Astrocyte (in vitro differentiated cells and primary cell): Measurements from ENCODE around the gene ZDHHC17. TPM values are rescaled to one million over a fixed set of nuclear protein-coding genes. Genes with fewer than 3 reads are reported as not detected.
A peak's percentile ranks its signal among the peaks of the same experiment; 100 is the strongest.

Experiments used
- DNase-seq: peaks from one replicate; pipeline ENCODE4 v3.0.0-alpha.2; 2010; ENCODE audit warnings: low read depth
- FAIRE-seq: peaks from 2 replicates; lab custom pipeline; 2011; peaks lifted over from hg19 to GRCh38; lab: Jason Lieb, UNC
- H2AFZ ChIP-seq: 2 replicates; pipeline ENCODE4 v1.6.0; 2012; ENCODE audit warnings: low read depth, low read length, inconsistent platforms
- H3K27ac ChIP-seq: 2 replicates; pipeline ENCODE4 v1.5.1; 2011; ENCODE audit warnings: low read depth, low read length, inconsistent platforms
- H3K27me3 ChIP-seq: 2 replicates; pipeline ENCODE4 v1.6.0; 2011; ENCODE audit warnings: low read length, inconsistent platforms; ENCODE audit not compliant: insufficient read depth
- H3K36me3 ChIP-seq: 2 replicates; pipeline ENCODE4 v1.5.1; 2011; ENCODE audit warnings: low read length, inconsistent platforms; ENCODE audit not compliant: insufficient read depth
- H3K4me1 ChIP-seq: 2 replicates; pipeline ENCODE4 v1.5.1; 2011; ENCODE audit warnings: low read length, inconsistent platforms; ENCODE audit not compliant: insufficient read depth
- H3K4me2 ChIP-seq: 2 replicates; pipeline ENCODE4 v1.6.0; 2012; ENCODE audit warnings: low read length, inconsistent platforms
- H3K4me3 ChIP-seq: 2 replicates; pipeline ENCODE4 v1.5.1; 2011; ENCODE audit warnings: low read depth, mild to moderate bottlenecking, low read length, inconsistent platforms; ENCODE audit not compliant: insufficient read depth
- H3K79me2 ChIP-seq: 2 replicates; pipeline ENCODE4 v1.6.0; 2012; ENCODE audit warnings: mild to moderate bottlenecking, low read length, inconsistent platforms; ENCODE audit not compliant: insufficient read depth
- H3K9ac ChIP-seq: 2 replicates; pipeline ENCODE4 v1.6.0; 2012; ENCODE audit warnings: mild to moderate bottlenecking, low read length, inconsistent platforms
- H3K9me3 ChIP-seq: 2 replicates; pipeline ENCODE4 v1.5.1; 2012; ENCODE audit warnings: low read depth, mild to moderate bottlenecking, low read length, inconsistent platforms; ENCODE audit not compliant: insufficient read depth
- H4K20me1 ChIP-seq: 2 replicates; pipeline ENCODE4 v1.6.0; 2012; ENCODE audit warnings: low read length, inconsistent platforms; ENCODE audit not compliant: insufficient read depth
- H3K27ac Mint-ChIP-seq: one replicate; pipeline ENCODE4 v1.8.0; 2021; ENCODE audit warnings: mild to moderate bottlenecking, mixed read lengths; ENCODE audit not compliant: unreplicated experiment
- H3K27me3 Mint-ChIP-seq: one replicate; pipeline ENCODE4 v1.8.0; 2021; ENCODE audit warnings: low read depth, mixed read lengths; ENCODE audit not compliant: unreplicated experiment
- H3K36me3 Mint-ChIP-seq: one replicate; pipeline ENCODE4 v1.8.0; 2021; ENCODE audit warnings: low read depth, mixed read lengths; ENCODE audit not compliant: unreplicated experiment
- H3K4me1 Mint-ChIP-seq: one replicate; pipeline ENCODE4 v1.8.0; 2021; ENCODE audit warnings: low read depth, mixed read lengths; ENCODE audit not compliant: unreplicated experiment
- H3K4me3 Mint-ChIP-seq: one replicate; pipeline ENCODE4 v1.8.0; 2021; ENCODE audit warnings: mild to moderate bottlenecking, moderate library complexity, mixed read lengths; ENCODE audit not compliant: unreplicated experiment
- H3K9me3 Mint-ChIP-seq: one replicate; pipeline ENCODE4 v1.8.0; 2021; ENCODE audit warnings: mild to moderate bottlenecking, mixed read lengths; ENCODE audit not compliant: unreplicated experiment
- EZH2 ChIP-seq: IDR thresholded peaks from 2 replicates; pipeline ENCODE4 v1.6.1; 2012; ENCODE audit warnings: mild to moderate bottlenecking, low read length, inconsistent platforms; ENCODE audit not compliant: insufficient read depth
- total RNA-seq: library from RNA; stranded (reverse); gene quantifications from 2 replicates; pipeline ENCODE4 v1.2.1, GENCODE V29; 2021
- TF ChIP-seq, protein P1 (sequence below): IDR thresholded peaks from 2 replicates; pipeline ENCODE4 v1.5.1; 2011; ENCODE audit warnings: low read depth, mild to moderate bottlenecking, inconsistent platforms, low read length, moderate library complexity; ENCODE audit not compliant: insufficient read depth

ZDHHC17 gene
- total RNA-seq, 1 donor from 2014 or later = 77.5 TPM

DNA sequence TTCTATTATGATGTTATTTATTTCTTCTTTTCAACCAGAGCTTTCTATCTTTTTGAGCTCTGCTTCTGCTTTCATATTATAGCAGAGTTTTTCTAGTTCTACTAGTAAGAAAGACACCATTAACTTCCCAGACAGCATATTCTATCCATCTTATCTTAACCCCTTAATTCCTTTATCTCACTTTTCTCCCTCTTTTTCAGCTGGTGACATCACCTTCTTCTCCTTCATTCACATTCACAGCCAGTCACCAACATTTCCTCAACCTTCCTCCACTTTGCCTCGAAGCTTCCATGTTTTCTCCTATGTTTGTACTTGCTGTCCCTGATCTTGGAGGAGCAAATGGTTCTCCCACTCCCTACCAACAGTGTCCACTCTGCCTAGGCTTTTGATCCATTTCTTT, 118.5 kb downstream of the ZDHHC17 start:
- Histone ChIP-seq H3K9me3 (peaks cover 3% of the 10 kb centered on the region), H3K4me1 (peaks cover 12% of the 10 kb centered on the region), H3K79me2 (peaks cover 11% of the 10 kb centered on the region), H3K4me2 (no peak overlapping the region), H3K4me3 (no peak overlapping the region), H3K36me3 (no peaks in the 10 kb centered on the region), H3K27ac (no peak overlapping the region), H3K27me3 (no peaks in the 10 kb centered on the region), H4K20me1 (no peaks in the 10 kb centered on the region), H2AFZ (no peak overlapping the region), H3K9ac (no peak overlapping the region)
- no peaks in the 10 kb centered on the region for H3K36me3 Mint-ChIP-seq
- no peak for FAIRE-seq
- H3K27me3 Mint-ChIP-seq = no peaks in the 10 kb centered on the region
- no peak for DNase-seq
- peak overlapping the region; percentile 64 for H3K27ac Mint-ChIP-seq
- peaks cover 34% of the 10 kb centered on the region for H3K4me1 Mint-ChIP-seq
- H3K4me3 Mint-ChIP-seq = no peak overlapping the region
- TF ChIP-seq, protein P1, sequence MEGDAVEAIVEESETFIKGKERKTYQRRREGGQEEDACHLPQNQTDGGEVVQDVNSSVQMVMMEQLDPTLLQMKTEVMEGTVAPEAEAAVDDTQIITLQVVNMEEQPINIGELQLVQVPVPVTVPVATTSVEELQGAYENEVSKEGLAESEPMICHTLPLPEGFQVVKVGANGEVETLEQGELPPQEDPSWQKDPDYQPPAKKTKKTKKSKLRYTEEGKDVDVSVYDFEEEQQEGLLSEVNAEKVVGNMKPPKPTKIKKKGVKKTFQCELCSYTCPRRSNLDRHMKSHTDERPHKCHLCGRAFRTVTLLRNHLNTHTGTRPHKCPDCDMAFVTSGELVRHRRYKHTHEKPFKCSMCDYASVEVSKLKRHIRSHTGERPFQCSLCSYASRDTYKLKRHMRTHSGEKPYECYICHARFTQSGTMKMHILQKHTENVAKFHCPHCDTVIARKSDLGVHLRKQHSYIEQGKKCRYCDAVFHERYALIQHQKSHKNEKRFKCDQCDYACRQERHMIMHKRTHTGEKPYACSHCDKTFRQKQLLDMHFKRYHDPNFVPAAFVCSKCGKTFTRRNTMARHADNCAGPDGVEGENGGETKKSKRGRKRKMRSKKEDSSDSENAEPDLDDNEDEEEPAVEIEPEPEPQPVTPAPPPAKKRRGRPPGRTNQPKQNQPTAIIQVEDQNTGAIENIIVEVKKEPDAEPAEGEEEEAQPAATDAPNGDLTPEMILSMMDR = no peak
- TF ChIP-seq EZH2 = no peak
- H3K9me3 Mint-ChIP-seq = peaks cover 5% of the 10 kb centered on the region

DNA sequence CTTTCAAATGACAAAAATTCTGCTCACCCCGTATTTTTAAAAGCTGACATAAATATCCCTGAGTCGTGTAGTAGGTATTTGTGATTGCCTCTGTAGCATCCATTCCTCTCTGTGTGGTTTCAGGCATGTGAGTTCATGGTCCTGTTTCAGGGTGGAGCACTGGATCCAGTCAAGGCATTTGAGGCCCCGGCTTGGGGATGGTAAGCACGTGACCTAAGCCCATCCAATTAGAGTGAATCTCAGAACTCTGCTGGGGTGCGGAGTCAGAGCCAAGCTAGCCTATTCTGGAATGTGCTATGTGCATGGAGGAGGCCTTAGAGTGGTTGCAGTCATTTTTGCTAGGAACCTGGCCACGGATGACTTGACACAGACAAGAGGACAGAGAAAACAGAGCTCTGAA, 119.2 kb downstream of the ZDHHC17 start:
- H3K36me3 Mint-ChIP-seq = no peaks in the 10 kb centered on the region
- peaks cover 5% of the 10 kb centered on the region for H3K9me3 Mint-ChIP-seq
- no peak overlapping the region for H3K4me3 ChIP-seq
- H3K27ac Mint-ChIP-seq = peak overlapping the region; percentile 75
- H3K4me1 Mint-ChIP-seq = peaks cover 34% of the 10 kb centered on the region
- no peak overlapping the region for H2AFZ ChIP-seq
- H3K4me3 Mint-ChIP-seq = peak overlapping the region; percentile 27
- peaks cover 5% of the 10 kb centered on the region for H3K79me2 ChIP-seq
- peaks cover 3% of the 10 kb centered on the region for H3K9me3 ChIP-seq
- H3K27ac ChIP-seq = no peak overlapping the region
- H4K20me1 ChIP-seq = no peaks in the 10 kb centered on the region
- FAIRE-seq (no peak), DNase-seq (peak; percentile 56)
- no peak overlapping the region for H3K4me2 ChIP-seq
- no peaks in the 10 kb centered on the region for H3K36me3 ChIP-seq
- no peak for TF ChIP-seq EZH2
- TF ChIP-seq, protein P1 = no peak
- no peak overlapping the region for H3K9ac ChIP-seq
- H3K27me3 Mint-ChIP-seq = no peaks in the 10 kb centered on the region
- no peaks in the 10 kb centered on the region for H3K27me3 ChIP-seq
- peaks cover 12% of the 10 kb centered on the region for H3K4me1 ChIP-seq

DNA sequence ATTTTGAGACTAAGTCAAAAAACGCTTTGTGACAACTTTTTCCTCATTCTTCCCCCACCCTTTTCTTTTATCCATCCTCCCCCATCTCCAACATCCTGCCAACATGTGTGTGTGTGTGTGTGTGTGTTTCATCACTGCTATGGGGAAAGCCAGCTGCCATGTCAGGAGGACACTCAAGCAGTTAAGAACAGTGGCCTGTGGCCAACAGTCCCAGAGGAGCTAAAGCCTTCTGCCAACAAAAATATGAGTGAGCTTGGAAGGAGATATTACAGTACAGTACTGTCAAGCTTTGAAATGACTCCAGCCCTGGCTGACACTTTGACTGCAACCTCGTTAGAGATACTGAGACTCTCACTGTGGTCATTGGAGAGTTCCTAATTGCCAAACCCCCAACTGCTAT, 119.9 kb downstream of the ZDHHC17 start:
- Histone ChIP-seq H3K9me3 (peaks cover 3% of the 10 kb centered on the region), H3K4me2 (no peak overlapping the region), H3K79me2 (no peaks in the 10 kb centered on the region), H3K4me1 (peaks cover 12% of the 10 kb centered on the region), H3K4me3 (no peak overlapping the region), H3K27me3 (no peaks in the 10 kb centered on the region), H4K20me1 (no peaks in the 10 kb centered on the region), H3K9ac (no peak overlapping the region), H2AFZ (no peak overlapping the region), H3K36me3 (no peaks in the 10 kb centered on the region), H3K27ac (no peak overlapping the region)
- peaks cover 34% of the 10 kb centered on the region for H3K4me1 Mint-ChIP-seq
- DNase-seq (peak; percentile 65), FAIRE-seq (no peak)
- peak overlapping the region; percentile 75 for H3K27ac Mint-ChIP-seq
- H3K4me3 Mint-ChIP-seq = peak overlapping the region; percentile 70
- H3K9me3 Mint-ChIP-seq = peaks cover 5% of the 10 kb centered on the region
- H3K27me3 Mint-ChIP-seq = no peaks in the 10 kb centered on the region
- no peaks in the 10 kb centered on the region for H3K36me3 Mint-ChIP-seq
- TF ChIP-seq, protein P1 = no peak
- TF ChIP-seq EZH2 = no peak
